HG03432 (cell line): ENCODE measurements around the gene SHANK1.

Experiments used
- ATAC-seq: cut with Tn5 transposase; IDR thresholded peaks from one replicate; pipeline ENCODE4 v1.9.1; 2021; ENCODE audit warnings: mild to moderate bottlenecking, moderate library complexity; ENCODE audit not compliant: unreplicated experiment

Gene SHANK1

DNA sequence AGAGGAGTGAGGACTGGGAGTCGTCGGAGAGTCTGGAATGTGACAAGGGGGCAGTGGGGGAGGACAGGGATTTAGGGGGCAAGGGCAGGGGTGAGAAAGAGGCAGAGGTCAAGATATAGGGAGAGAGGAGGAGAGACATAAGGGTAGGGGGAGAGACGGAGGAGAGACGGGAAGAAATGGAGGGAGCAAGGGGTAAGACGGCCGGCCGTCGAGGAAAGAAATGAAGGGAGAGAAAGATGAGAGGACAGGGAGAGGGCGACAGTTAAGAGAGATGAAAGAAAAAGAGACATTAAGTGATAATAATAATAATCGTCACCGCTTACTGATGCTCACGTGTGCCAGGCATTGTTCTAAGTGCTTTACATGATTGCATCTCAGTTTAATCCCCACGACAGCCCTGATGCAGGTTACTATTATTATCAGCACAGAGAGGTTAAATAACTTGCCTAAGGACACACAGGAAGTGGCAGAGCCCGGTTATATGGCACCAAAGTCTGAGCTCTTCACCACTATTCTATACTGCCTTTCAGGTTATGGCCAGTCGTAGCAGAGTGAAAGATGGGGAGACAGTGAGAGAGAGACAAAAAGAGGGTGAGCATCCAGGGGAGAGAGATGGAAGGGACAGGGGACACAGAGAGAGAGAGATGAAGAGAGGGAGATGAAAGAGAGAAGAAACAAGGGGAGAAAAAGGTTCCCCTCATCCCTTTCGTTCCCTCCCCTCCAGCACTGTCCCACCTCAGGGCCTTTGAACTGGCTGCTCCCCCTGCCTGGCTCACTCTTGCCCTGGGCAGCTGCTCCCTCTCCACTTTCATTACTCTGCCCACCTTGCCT, 56.7 kb downstream of the SHANK1 start:
- ATAC-seq = no peak

GRCh38 chr19:50661766-50662650, 57.6 kb downstream of the SHANK1 start:
- ATAC-seq = no peak

GRCh38 chr19:50661023-50661422, 58.6 kb downstream of the SHANK1 start:
- ATAC-seq = no peak

GRCh38 chr19:50660088-50660366, 59.6 kb downstream of the SHANK1 start:
- no peak for ATAC-seq

GRCh38 chr19:50659318-50660087, 60.1 kb downstream of the SHANK1 start:
- no peak for ATAC-seq

DNA sequence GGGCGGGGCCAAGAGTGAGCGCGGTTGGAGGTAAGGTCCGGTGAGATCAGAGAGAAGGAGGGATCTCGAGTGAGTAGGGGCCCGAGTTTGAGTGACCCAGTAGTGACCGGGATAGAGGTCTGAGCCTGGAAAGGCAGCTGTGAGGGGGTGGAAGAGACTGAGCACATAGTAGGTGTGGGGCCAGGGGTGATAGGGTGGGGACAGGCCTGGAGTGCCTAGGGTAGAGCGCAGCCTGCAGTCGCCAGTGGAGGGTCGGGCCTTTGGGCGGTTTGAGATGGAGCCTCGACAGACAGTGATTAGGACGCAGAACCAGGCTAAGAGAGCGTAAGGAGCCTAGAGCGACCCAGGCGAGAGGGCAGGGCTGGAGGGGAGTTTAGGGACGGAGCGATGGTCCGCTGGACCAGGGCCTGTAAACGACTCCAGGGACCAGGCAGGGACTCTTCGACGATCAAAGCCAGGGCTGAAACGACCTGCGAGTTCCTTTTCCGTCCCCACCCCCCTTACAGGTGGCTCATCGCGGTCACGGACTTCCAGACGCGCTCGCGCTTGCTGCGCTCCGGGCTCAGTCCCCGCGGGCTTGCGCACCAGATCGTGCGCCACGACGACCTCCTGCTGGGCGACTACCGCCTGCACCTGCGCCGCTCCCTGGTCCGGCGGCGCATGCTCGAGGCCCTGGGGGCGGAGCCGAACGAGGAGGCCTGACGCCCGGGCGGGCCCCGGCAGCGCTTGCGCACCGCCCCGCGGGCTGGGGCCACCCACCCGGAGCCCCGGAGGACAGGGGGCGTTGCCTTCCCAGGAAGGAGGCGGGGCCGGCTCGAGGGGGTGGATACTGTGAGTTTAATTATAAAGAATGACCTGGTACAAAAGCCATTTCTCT, 60.9 kb downstream of the SHANK1 start:
- no peak for ATAC-seq

DNA sequence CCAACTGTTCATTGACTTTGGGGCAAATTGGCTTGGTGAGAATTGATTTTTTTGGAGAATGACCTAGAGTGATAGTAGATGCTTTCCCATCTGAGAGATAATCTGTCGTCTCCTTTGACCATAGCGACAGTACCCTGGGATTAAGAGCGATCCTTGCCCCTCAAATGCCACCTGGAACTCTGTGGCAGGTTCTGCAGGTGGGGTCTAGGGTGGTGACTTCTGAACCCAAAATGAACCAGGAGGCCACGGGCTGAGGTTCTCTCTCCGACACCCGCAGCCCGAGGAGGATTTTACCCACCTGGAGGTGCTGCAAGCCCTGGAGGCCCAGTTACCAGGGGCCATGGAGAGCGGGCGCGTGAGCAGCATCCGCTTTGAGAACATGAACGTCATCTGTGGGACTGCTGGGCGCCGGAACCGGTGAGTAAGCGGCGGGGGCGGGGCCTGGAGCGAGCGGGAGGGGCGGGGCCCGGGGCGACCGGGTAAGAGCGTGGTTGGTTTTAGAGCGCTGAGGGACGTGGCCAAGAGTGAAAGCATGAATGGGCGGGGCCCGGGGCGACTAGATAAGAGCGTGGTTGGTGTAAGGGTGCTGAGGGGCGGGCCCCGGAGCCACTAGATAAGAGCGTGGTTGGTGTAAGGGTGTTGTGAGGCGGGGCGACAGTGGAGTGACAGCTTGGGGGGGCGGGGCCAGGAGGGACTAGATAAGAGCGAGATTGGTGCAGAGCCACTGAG, 61.7 kb downstream of the SHANK1 start:
- ATAC-seq = peak; percentile 60

DNA sequence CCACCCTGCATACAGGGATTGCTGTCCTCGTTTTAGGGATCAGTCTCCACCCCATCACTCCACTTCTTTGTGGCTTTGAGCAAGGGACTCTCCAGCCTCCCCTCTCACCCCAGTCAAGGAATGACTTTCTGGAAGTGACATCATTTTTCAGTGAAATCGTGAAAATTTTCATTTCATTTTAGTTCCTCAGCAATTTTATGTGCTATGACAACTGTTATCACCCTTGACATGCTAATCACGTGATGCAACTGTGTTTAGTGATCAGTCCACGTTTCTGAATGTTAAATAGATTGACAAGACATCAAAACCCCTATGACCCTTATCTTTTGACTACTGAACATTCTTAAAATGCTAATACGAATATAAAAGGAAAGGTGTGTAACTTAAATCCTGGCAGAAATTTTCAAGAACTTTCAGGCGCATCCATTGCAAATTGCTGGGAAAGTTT, 62.4 kb downstream of the SHANK1 start:
- ATAC-seq = no peak

DNA sequence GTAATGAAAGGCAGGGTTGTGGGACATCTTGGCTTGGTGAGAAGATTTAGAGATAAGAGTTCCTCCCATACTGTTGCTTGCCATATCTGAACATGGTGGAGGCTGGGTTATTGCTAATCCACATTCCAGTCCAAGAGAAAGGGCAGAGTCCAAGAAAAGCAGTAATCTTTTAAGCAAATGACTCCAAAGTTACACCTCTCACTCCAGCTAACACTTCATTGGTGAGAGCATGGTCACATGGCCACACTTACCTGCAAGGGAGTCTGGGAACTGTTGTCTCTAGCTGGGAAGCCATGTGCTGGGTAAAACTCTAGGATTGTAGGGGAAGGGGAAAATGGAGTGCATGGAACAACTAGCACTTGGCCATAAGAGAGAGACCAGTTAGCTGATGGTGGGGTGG, 64.7 kb downstream of the SHANK1 start:
- no peak for ATAC-seq

- no peak for ATAC-seq
Observed at GRCh38 chr19:50652722-50653121, 66.9 kb downstream of the SHANK1 start.

DNA sequence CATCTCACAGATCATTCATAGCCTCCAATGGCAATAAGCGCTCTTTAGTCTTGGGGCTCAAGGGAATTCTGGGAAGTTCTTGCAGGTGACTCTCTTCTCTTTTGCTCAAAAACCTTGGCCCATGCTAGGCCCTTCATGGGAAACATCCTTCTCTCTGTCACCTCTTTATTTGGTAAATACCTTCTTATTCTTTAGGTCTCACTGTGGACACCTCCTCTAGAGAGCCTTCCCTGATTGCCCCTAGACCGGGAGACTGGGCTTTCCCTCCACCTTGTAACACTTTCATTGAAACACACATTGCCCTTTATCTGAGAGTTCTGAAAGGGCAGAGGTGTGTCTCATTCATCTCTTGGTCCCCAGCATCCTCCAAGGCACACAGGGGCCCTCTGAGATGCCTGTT, 68.4 kb downstream of the SHANK1 start:
- ATAC-seq = no peak

- ATAC-seq = no peak
Observed at GRCh38 chr19:50649433-50650391, 69.9 kb downstream of the SHANK1 start, which contains the start of gene C19orf81. C19orf81 (plus strand) TSS chr19:50649445; CDS start chr19:50649445, 0 bp downstream.

GRCh38 chr19:50648659-50649058, 70.9 kb downstream of the SHANK1 start:
- no peak for ATAC-seq

- ATAC-seq = no peak
Observed at GRCh38 chr19:50647879-50648615, 71.6 kb downstream of the SHANK1 start.

DNA sequence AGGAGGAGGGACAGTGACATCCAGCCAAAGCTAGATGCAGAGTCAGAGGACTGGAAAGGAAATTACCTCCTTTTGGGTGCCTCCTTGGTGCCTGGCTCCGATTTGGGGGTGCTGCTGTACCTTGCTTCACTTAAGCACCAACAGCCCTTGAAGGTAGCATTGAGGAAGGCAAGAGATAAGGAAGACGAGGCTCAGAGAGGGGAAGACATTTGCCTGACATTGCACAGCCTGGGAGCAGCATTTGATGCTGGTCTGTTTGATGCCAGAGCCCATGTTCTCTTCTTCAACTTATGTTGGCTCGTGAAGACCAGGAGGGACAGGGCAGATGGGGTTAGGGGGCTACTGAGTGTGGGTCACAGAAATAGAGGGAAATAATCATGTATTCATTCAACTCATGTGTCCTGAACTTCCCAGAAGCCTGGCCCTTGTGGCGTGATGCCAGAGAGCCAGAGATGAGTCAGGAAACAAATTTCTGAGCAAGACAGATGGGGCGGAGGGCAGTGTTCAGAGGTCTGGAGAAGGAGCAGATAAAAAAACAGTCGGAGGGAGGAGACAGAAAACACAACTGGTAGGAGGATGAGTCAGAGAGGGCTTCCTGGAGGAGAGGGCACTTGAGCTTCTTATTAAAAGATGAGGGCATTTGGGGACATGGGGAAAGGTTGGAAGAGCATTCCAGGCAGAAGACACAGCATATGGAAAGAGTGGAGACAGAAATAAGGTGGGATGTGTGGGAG, 73.4 kb downstream of the SHANK1 start:
- ATAC-seq = no peak

DNA sequence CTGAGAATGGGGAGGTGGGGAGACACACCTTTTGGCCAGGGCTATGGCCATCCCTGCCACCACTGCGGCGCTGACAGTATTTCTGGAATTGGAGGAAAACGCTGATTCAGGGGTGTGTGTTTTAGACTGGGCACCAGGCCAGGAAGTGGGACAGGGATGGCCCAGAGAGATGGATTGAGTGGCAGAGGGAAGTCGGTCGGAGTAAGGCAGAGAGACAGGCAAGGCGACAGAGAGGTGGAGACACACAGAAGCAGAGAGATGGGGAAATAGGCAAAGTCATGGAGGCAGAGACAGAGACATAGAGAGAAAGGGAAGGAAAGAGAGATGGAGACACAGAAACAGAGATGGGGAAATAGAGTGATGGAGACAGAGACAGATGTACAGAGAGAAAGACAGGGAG, 74.5 kb downstream of the SHANK1 start:
- no peak for ATAC-seq

DNA sequence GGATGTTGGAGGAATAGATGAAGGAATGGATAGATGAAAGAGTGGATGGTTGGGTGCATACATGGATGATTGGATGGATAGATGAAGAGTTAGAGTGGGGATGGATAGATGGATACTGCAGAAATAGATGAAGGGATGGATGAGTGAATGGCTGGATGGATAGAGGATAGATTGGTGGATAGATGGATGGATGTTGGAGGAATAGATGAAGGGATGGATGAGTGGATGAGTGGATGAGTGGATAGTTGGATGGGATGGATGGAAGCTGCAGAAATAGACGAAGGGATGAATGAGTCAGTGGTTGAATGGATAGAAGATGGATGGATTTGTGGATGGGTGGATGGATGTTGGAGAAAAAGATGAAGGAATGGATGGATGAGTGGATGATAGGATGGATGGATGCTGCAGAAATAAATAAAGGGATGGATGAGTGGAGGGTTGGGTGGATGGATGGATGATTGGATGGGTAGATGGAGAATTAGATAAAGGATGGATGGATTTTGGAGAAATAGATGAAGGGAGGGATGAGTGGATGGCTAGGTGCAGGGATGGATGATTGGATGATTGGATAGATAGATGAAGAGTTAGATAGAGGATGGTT, 75.2 kb downstream of the SHANK1 start:
- ATAC-seq = no peak
